Stimulated activated CD8-positive, alpha-beta memory T cell treated with anti-CD3 and anti-CD28 coated beads, Interleukin-12 subunit alpha, Interleukin-12 subunit beta, amount 100 ng/mL, for 4 hours (primary cell): ENCODE measurements around the gene HERC2.

ENCODE experiments used
- DNase-seq: peaks from one replicate; pipeline ENCODE4 v3.0.0-alpha.2; 2020; ENCODE audit warnings: low read depth

The HERC2 gene

GRCh38 chr15:28112101-28112760 lies 209.7 kb downstream of the HERC2 start:
- DNase-seq = no peak

- no peak for DNase-seq
These were observed 210.4 kb downstream of the HERC2 start for GRCh38 chr15:28111543-28111942.

GRCh38 chr15:28110481-28110881 lies 211.5 kb downstream of the HERC2 start:
- no peak for DNase-seq

- DNase-seq = no peak
These were observed 212.1 kb downstream of the HERC2 start for GRCh38 chr15:28109626-28110455.

GRCh38 chr15:28107904-28108275 lies 214.1 kb downstream of the HERC2 start:
- DNase-seq = no peak

- DNase-seq = no peak
These were observed 214.7 kb downstream of the HERC2 start for GRCh38 chr15:28107111-28107903.

- DNase-seq = no peak
These were observed 215.5 kb downstream of the HERC2 start for GRCh38 chr15:28106294-28107110.

GRCh38 chr15:28105793-28106192 lies 216.2 kb downstream of the HERC2 start:
- DNase-seq = no peak

- no peak for DNase-seq
These were observed 216.7 kb downstream of the HERC2 start for GRCh38 chr15:28105224-28105791.

- DNase-seq = no peak
These were observed 217.7 kb downstream of the HERC2 start for GRCh38 chr15:28104326-28104725.

GRCh38 chr15:28103831-28104230 lies 218.1 kb downstream of the HERC2 start:
- DNase-seq = no peak

- DNase-seq = no peak
These were observed 220.0 kb downstream of the HERC2 start for GRCh38 chr15:28101983-28102441.

GRCh38 chr15:28101201-28101600 lies 220.8 kb downstream of the HERC2 start:
- DNase-seq = no peak

- no peak for DNase-seq
These were observed 221.3 kb downstream of the HERC2 start for GRCh38 chr15:28100516-28101195.

- no peak for DNase-seq
These were observed 222.3 kb downstream of the HERC2 start for GRCh38 chr15:28099555-28100140.

GRCh38 chr15:28098766-28099554 lies 223.0 kb downstream of the HERC2 start, which contains the start of gene OCA2:
Gene OCA2, minus strand, starts transcription at chr15:28099315. Its CDS starts 17,441 bp downstream, at chr15:28081874.
- DNase-seq = no peak

- DNase-seq = no peak
These were observed 223.6 kb downstream of the HERC2 start for GRCh38 chr15:28098360-28098765.

GRCh38 chr15:28097656-28098359 lies 224.2 kb downstream of the HERC2 start:
- DNase-seq = no peak
